H1 (cell line): Measurements from ENCODE around the gene RNU1-4. TPM values are rescaled to one million over a fixed set of nuclear protein-coding genes. Genes with fewer than 3 reads are reported as not detected.

ENCODE experiments used
- ASH2L ChIP-seq: fragments of 200-600, 300-600 bp; sonication (generic); IDR thresholded peaks from one replicate; pipeline ENCODE4 v1.7.1; 2017; ENCODE audit warnings: low read length
- BRCA1 ChIP-seq: IDR thresholded peaks from 2 replicates; pipeline ENCODE4 v1.6.1; 2012; ENCODE audit warnings: low read depth, low read length, improper control_type of control experiment
- CHD7 ChIP-seq: fragments of 300-600 bp; sonication (generic); IDR thresholded peaks from 2 replicates; pipeline ENCODE4 v1.7.1; 2012; ENCODE audit warnings: low read length, moderate library complexity, mild to moderate bottlenecking, inconsistent platforms; ENCODE audit not compliant: insufficient replicate concordance
- FOSL1 ChIP-seq: IDR thresholded peaks from 2 replicates; pipeline ENCODE4 v1.6.1; 2011; ENCODE audit warnings: mild to moderate bottlenecking, low read depth, low read length, moderate library complexity; ENCODE audit not compliant: insufficient read depth
- GABPA ChIP-seq: IDR thresholded peaks from 2 replicates; pipeline ENCODE4 v1.6.1; 2011; ENCODE audit warnings: mild to moderate bottlenecking, low read length, moderate library complexity, borderline replicate concordance; ENCODE audit not compliant: insufficient read depth
- MAX ChIP-seq: IDR thresholded peaks from 2 replicates; pipeline ENCODE4 v1.6.1; 2012; ENCODE audit warnings: inconsistent platforms
- POLR2AphosphoS5 ChIP-seq: IDR thresholded peaks from 2 replicates; pipeline ENCODE4 v1.6.1; 2011; ENCODE audit warnings: low read depth, low read length
- TAF1 ChIP-seq: IDR thresholded peaks from 2 replicates; pipeline ENCODE4 v1.6.1; 2011; ENCODE audit warnings: mild to moderate bottlenecking, low read depth, low read length
- TAF7 ChIP-seq: optimal IDR thresholded peaks from 2 replicates; pipeline ENCODE3; 2011; ENCODE audit warnings: low read depth, mild to moderate bottlenecking, inconsistent platforms, low read length, moderate library complexity, borderline replicate concordance
- TEAD4 ChIP-seq: IDR thresholded peaks from 2 replicates; pipeline ENCODE4 v1.6.1; 2012; ENCODE audit warnings: low read depth, low read length, inconsistent platforms, mixed read lengths
- polyA plus RNA-seq, 7 experiments: library from polyadenylated mRNA; depleted of rRNA in 3 of 7; stranded (reverse) in 5 of 7; unstranded in 2 of 7; fragments of >200 nt in 5 of 7; fragments of 200-250 nt in 2 of 7; gene quantifications; 1 replicate in 5 of 7; 2 replicates in 1 of 7; 4 replicates in 1 of 7; pipeline versions ENCODE4 v1.2.1 to v1.2.3, GENCODE V29; 2011 to 2013; ENCODE audit warnings: missing spikeins in 2 of 7, mixed read lengths in 2 of 7
- total RNA-seq: library from RNA; stranded (reverse); fragmentation: NEBNext Ultra II Directional; extraction: Animal tissue kit (Norgen Biotek cat#: 25700); gene quantifications from 2 replicates; pipeline ENCODE4 v1.2.1, GENCODE V29; 2021

The RNU1-4 gene
- total and polyA plus RNA-seq, 2 of the 8 experiments (the other 6 are each of a cell fraction or from before 2014, with no cell fraction given): 145 to 1,303 TPM

- TF ChIP-seq MAX (no peak), POLR2AphosphoS5 (no peak), GABPA (peak; percentile 61; the same call in 1 of the 2 replicates), FOSL1 (no peak), TAF1 (no peak), ASH2L (no peak), BRCA1 (no peak), TEAD4 (no peak), CHD7 (no peak), TAF7 (no peak)
Observed at GRCh38 chr1:16724718-16725438, 15.4 kb upstream of the RNU1-4 start (continued).
